ENCODE data around the gene TSPAN13. TPM values are rescaled to one million over a fixed set of nuclear protein-coding genes. Genes with fewer than 3 reads are reported as not detected.

The TSPAN13 gene
- total RNA-seq, 1 donor from 2014 or later: 41.3 TPM

DNA sequence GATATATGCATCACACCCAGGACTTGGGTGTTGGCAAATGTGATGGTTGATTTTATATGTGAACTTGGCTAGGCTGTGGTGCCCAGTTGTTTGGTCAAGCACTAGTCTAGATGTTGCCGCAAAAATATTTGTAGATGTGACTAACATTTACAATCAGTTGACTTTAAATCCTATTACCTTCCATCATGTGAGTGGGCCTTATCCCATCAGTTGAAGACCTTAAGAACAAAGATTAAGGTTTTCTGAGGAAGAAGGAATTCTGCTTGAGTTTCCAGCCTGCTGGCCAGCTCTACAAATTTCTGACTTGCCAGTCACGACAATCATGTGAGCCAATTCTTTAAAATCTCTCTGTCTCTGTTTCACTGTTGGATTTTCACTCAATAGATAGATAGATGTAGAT lies 20.3 kb downstream of the TSPAN13 start:
- DNase-seq (ENCODE audit: low spot score) (no peak), ATAC-seq (no peak)

DNA sequence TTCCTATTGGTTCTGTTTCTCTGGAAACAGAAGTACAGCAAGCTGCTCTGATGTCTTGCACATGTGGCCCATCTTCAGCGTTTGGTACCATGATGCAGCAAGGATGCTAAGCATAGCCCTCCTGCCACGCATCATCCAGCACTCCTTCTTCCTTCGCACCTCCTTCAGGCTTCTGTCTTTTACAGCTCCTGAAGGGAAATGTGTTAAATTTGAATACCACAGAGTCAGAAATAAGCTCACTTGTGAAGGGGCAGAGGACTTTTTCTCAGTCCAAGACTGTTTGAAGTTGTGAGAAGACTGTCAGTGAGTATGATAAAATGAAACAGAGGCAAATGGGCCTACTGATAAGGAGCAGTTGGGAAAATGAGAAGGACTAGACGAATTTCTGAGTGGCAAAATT lies 20.7 kb downstream of the TSPAN13 start:
- DNase-seq (ENCODE audit: low spot score) (no peak), ATAC-seq (no peak)

- DNase-seq (ENCODE audit: low spot score) (no peak), ATAC-seq (no peak)
Measured at GRCh38 chr7:16774986-16775385, 21.4 kb downstream of the TSPAN13 start.

DNA sequence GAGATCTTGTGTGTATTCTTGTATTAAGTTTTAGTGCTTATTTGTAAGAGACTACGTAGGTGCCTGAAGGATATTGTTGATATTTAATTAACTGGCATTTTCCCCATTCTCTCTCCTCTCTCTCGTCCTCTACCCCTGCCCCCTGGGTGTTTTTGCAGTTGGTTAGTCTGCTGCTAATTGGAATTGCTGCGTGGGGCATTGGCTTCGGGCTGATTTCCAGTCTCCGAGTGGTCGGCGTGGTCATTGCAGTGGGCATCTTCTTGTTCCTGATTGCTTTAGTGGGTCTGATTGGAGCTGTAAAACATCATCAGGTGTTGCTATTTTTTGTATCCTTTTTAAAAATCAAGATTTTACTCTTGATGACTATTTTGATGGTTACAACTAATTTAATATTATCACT lies 22.5 kb downstream of the TSPAN13 start:
- DNase-seq (ENCODE audit: low spot score): no peak
- ATAC-seq: no peak

GRCh38 chr7:16778476-16778875 lies 24.9 kb downstream of the TSPAN13 start:
- no peak for ATAC-seq
- DNase-seq (ENCODE audit: low spot score): no peak

GRCh38 chr7:16779051-16779450 lies 25.5 kb downstream of the TSPAN13 start:
- DNase-seq (ENCODE audit: low spot score): no peak
- no peak for ATAC-seq

DNA sequence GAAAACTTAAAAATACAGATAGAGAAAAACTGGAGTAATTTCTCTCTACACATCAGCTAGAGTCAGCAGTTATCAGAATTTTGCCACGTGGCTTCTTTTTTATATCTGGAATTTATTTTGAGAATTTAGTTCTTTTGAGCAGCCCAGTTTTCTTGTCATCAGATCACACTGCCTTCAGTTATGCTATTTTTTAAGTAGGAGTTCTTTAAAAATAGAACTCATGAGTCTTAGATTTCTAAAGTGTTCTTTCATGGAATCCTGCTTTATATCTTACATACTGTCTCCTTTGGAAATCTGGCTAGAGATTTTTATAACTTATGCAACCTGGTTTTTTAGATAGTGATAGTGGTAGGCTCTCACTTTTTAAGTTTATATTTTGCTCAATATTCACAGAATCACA lies 27.0 kb downstream of the TSPAN13 start:
- ATAC-seq (no peak), DNase-seq (ENCODE audit: low spot score) (no peak)

DNA sequence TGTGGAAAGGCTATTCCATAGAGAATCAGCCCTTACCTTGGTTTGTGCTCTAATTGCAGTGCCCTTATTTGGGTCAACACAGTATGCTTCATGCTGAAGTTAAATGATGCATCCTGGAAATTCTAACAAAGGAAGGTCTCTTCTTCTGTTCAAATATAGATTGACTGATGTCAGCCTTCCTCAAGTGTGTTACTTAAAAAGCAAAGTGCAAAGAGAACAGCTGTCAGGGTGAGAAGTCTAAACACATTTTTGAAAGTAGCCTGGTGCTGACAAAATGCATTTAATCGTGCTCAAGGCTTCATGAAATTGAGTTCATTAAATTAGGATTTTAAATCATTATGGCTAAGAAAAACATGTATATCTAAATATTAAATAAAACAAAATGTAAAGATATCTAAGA lies 31.8 kb downstream of the TSPAN13 start:
- ATAC-seq: no peak
- no peak for DNase-seq (ENCODE audit: low spot score)

- DNase-seq (ENCODE audit: low spot score) (no peak), ATAC-seq (no peak)
Measured at GRCh38 chr7:16785846-16786245, 32.3 kb downstream of the TSPAN13 start.

GRCh38 chr7:16786257-16786656 lies 32.7 kb downstream of the TSPAN13 start:
- ATAC-seq: no peak
- DNase-seq (ENCODE audit: low spot score): no peak

DNA sequence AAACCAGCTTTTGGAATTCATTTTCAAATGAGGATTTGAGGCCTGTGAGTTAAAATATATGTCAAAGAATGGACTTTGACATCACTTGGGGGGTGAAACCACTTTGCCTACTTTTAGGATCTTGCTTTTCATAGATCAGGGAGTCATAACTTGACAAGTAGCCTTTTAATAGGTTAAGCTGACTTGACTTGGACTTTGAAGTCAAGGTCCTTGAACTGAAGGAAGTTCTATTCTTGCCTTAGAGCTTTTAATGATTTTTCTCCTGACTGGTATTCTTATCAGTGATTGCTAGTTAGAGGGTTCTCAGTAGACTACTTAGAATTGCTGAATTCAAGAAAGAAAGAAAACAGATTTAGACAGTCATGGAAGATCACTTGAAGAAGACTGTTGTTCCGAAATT lies 33.6 kb downstream of the TSPAN13 start:
- DNase-seq (ENCODE audit: low spot score): no peak
- no peak for ATAC-seq

DNA sequence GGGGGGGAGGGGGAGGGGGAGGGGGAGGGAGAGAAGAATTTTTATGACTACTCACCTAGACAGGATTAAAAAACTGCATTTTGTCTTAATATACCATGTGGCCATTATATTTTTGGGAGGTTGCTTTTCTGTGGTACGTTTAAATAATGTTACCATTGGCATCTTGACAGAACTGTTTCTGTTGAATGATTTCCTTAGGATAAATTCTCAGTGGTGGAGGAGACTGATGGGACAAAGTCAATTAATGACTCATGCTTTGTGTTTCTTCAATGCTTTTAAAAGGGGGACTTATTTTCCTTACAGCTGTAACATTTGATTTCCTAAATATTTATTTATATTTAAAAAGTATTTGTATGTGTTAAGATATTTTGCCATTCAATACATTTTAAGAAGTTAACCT lies 37.5 kb downstream of the TSPAN13 start:
- ATAC-seq (no peak), DNase-seq (ENCODE audit: low spot score) (no peak)

- DNase-seq (ENCODE audit: low spot score) (no peak), ATAC-seq (no peak)
Measured at GRCh38 chr7:16791905-16792698, 38.5 kb downstream of the TSPAN13 start.

GRCh38 chr7:16794986-16795385 lies 41.4 kb downstream of the TSPAN13 start:
- DNase-seq (ENCODE audit: low spot score): no peak
- ATAC-seq: no peak

DNA sequence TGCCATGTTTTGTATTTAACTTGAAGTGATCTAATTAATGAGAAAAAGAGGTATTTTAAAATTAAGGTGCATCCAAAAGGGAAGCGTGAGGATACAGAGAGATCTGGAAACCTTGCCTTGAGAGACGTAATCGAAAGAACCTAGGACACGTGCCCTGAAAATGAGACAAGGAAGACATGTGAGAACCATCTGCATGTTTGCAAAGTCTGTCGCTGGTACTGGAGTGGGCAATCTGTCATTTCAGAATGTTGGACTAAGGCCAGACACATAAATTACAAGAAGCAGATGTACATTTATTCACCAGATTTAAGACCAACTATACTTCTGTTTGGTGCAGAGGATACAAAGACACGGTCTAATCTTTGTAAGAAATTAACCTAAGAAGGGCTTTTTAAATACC lies 42.1 kb downstream of the TSPAN13 start:
- ATAC-seq (no peak), DNase-seq (ENCODE audit: low spot score) (no peak)

GRCh38 chr7:16801111-16801542 lies 47.6 kb downstream of the TSPAN13 start:
- DNase-seq (ENCODE audit: low spot score) (no peak), ATAC-seq (peak; percentile 66)

DNA sequence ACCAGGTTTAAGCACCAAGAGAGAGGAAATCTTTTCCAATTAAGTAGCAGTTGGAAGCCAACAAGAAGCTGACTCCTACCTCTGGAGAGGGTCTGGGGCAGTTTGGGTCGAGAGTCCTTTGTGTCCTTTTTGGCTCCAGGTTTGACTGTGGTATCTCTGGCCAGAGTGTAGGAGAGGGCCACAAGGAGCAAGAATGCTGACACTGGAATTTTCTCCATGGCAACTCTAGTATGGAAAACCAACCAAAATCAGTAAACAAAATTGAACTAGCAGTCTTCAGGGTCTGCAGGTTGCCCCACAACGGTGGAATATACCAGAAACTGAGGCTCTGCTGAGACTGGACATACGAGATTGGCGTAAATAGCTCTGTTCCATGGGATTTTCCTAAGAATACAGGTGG lies 48.0 kb downstream of the TSPAN13 start:
- DNase-seq (ENCODE audit: low spot score) (no peak), ATAC-seq (no peak)

DNA sequence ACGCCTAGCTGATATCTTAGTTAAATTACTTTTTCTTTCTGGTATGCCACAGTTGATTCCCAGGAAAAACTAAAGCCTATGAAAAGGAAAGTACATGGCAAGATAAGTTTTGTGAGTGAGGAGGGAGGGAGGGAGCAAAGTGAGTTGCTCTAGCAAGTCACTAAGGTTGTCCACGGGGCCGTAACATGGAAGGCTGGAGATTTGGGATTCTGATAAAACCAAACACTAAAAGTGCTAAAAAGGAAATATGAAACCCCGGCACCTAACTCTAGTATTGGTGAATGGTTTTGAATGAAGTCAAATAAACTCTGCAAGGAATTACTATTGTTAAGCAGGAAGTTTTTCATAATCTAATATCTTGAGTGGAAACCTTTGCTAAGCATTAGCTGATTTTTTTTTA lies 49.6 kb downstream of the TSPAN13 start:
- DNase-seq (ENCODE audit: low spot score): no peak
- ATAC-seq: no peak

GRCh38 chr7:16803881-16804673 lies 50.5 kb downstream of the TSPAN13 start:
- DNase-seq (ENCODE audit: low spot score): no peak
- no peak for ATAC-seq

- ATAC-seq (no peak), DNase-seq (ENCODE audit: low spot score) (no peak)
Measured at GRCh38 chr7:16804674-16805439, 51.3 kb downstream of the TSPAN13 start, which contains the start of gene AGR2. Gene AGR2 (minus strand): TSS chr7:16804999. CDS start chr7:16801796, 3,203 bp downstream.

- no peak for ATAC-seq
- no peak for DNase-seq (ENCODE audit: low spot score)
Measured at GRCh38 chr7:16805441-16805840, 51.9 kb downstream of the TSPAN13 start.

Measured in left lobe of liver (tissue), 2 donors.